ENCODE data around the gene SYNGR3.

DNA sequence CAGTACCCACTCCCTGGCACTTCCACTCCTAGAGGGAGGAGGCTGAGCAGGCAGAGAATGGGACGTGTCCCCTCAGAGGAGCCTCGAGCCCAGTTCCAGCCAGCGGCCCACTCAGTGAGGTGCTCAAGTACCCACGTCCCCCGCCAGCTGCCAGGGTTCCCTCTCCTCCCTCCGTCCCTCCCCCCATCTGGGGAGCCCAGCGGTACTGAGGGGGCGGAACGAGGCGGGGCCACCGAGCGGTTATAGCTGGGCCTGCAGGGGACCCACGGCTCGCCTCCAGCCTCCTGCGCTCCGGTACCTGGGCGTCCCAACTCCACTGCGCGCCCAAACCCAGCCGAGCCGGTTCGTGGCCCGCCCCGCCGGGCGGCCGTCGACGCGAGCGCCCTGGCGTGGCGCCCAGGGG is 29.7 kb downstream of the SYNGR3 start, which contains the start of gene NPW:
- no peak for TF ChIP-seq EZH2 (IDR thresholded peaks at IDR 0.05; ENCODE audit: low read depth)
- TF ChIP-seq, protein P1, sequence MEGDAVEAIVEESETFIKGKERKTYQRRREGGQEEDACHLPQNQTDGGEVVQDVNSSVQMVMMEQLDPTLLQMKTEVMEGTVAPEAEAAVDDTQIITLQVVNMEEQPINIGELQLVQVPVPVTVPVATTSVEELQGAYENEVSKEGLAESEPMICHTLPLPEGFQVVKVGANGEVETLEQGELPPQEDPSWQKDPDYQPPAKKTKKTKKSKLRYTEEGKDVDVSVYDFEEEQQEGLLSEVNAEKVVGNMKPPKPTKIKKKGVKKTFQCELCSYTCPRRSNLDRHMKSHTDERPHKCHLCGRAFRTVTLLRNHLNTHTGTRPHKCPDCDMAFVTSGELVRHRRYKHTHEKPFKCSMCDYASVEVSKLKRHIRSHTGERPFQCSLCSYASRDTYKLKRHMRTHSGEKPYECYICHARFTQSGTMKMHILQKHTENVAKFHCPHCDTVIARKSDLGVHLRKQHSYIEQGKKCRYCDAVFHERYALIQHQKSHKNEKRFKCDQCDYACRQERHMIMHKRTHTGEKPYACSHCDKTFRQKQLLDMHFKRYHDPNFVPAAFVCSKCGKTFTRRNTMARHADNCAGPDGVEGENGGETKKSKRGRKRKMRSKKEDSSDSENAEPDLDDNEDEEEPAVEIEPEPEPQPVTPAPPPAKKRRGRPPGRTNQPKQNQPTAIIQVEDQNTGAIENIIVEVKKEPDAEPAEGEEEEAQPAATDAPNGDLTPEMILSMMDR (conservative IDR thresholded peaks at IDR 0.05): no peak

Data from PC-9 (cell line).